ENCODE results near the gene ARTN. TPM values are rescaled to one million over a fixed set of nuclear protein-coding genes. Genes with fewer than 3 reads are reported as not detected.
A peak's percentile ranks its signal among the peaks of the same experiment; 100 is the strongest.

ARTN gene
- total and polyA plus RNA-seq, 9 of the 15 experiments (the other 6 are each of a cell fraction or from before 2014, with no cell fraction given) = 0.06 to 0.38 TPM; not detected in 7

DNA sequence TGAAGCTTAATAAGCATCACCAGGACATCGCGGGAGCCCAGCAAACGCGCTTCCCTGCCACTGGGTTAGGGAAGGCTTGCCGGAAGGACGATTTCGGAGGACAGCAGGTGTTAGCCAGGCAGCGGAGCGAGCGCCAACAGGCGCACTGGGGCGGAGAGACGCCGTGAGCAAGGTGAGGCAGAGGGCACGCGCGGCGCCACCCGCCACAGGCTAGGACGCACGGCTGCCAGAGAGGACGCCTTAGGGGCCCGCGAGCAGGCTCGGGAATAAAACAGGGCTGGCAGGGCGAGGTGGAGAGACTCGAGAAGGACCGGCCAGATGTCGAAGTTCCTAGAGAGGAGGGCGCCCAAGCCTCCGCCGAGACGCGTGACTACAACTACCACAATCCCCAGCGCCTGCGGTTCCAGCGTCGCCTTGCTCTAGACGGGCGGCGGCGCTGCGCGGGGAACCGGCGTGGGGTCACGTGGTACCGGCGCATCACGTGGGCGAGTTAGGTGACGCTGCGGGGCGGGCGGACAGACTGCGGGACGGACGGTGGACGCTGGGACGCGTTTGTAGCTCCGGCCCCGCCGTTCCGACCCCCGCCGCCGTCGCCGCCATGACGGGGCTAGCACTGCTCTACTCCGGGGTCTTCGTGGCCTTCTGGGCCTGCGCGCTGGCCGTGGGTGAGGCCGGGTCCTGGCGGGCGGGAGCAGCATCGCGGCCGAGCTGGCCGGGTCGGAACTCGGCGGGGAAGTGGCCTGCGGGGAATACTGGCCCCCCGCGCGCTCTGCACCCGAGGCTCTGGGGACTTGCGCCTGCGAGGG lies 41.0 kb downstream of the ARTN start, which contains the start of gene ATP6V0B (continued):
- TF ChIP-seq ETV6 (IDR thresholded peaks at IDR 0.05; ENCODE audit: borderline replicate concordance in 1 of 2, low read depth in 2 of 2, low read length in 1 of 2) (no peak), ETV6 (CRISPR knock-in tag; IDR thresholded peaks at IDR 0.05; ENCODE audit: borderline replicate concordance) (no peak), CREBBP (IDR thresholded peaks at IDR 0.05; ENCODE audit: low read depth, low read length) (no peak), MAFK (IDR thresholded peaks at IDR 0.05; ENCODE audit: low read length) (peak; percentile 11; the same call in 1 of the 2 replicates), ZNF41 (CRISPR knock-in tag; conservative IDR thresholded peaks at IDR 0.05) (no peak), ZNF644 (tag; IDR thresholded peaks at IDR 0.05; ENCODE audit: low read depth) (peak; percentile 61; the same call in 1 of the 2 replicates), NFIC (IDR thresholded peaks at IDR 0.05) (peak; percentile 6; the same call in 1 of the 2 replicates), ZEB2 (IDR thresholded peaks at IDR 0.05) (no peak), PYGO2 (tag; IDR thresholded peaks at IDR 0.05) (no peak), RFX1 (IDR thresholded peaks at IDR 0.05) (no peak), MYC (IDR thresholded peaks at IDR 0.05; ENCODE audit: low read depth, low read length) (peak; percentile 92), MYC (CRISPR knock-in tag; IDR thresholded peaks at IDR 0.05; ENCODE audit: borderline replicate concordance, low read depth) (peak; percentile 70; the same call in 1 of the 2 replicates), STAT5A (IDR thresholded peaks at IDR 0.05; ENCODE audit: borderline replicate concordance, low read length) (no peak; the same call in 1 of the 2 replicates), RCOR1 (IDR thresholded peaks at IDR 0.05; ENCODE audit: borderline replicate concordance in 1 of 2, low read depth in 2 of 2, low read length in 2 of 2) (peak in 1 of 2 experiments; percentile 82; a peak in 2 of 4 replicates), RUNX1 (IDR thresholded peaks at IDR 0.05; ENCODE audit: low read depth) (no peak; the same call in none of the 2 replicates), HDAC6 (IDR thresholded peaks at IDR 0.05; ENCODE audit: low read depth, low read length) (no peak), SIN3B (IDR thresholded peaks at IDR 0.05; ENCODE audit: low read depth) (peak; percentile 82; the same call in 1 of the 2 replicates), NR0B1 (IDR thresholded peaks at IDR 0.05; ENCODE audit: partially characterized antibody) (no peak), CBX2 (IDR thresholded peaks at IDR 0.05; ENCODE audit: insufficient read depth, low read length, poor library complexity, severe bottlenecking) (no peak), PPARD (CRISPR knock-in tag; IDR thresholded peaks at IDR 0.05) (no peak), ADNP (tag; IDR thresholded peaks at IDR 0.05) (no peak), ZNF76 (CRISPR knock-in tag; IDR thresholded peaks at IDR 0.05; ENCODE audit: borderline replicate concordance) (0 out of 2 replicates have a peak, but pooled peaks have one; percentile 55)
- TF ChIP-seq, protein P1, sequence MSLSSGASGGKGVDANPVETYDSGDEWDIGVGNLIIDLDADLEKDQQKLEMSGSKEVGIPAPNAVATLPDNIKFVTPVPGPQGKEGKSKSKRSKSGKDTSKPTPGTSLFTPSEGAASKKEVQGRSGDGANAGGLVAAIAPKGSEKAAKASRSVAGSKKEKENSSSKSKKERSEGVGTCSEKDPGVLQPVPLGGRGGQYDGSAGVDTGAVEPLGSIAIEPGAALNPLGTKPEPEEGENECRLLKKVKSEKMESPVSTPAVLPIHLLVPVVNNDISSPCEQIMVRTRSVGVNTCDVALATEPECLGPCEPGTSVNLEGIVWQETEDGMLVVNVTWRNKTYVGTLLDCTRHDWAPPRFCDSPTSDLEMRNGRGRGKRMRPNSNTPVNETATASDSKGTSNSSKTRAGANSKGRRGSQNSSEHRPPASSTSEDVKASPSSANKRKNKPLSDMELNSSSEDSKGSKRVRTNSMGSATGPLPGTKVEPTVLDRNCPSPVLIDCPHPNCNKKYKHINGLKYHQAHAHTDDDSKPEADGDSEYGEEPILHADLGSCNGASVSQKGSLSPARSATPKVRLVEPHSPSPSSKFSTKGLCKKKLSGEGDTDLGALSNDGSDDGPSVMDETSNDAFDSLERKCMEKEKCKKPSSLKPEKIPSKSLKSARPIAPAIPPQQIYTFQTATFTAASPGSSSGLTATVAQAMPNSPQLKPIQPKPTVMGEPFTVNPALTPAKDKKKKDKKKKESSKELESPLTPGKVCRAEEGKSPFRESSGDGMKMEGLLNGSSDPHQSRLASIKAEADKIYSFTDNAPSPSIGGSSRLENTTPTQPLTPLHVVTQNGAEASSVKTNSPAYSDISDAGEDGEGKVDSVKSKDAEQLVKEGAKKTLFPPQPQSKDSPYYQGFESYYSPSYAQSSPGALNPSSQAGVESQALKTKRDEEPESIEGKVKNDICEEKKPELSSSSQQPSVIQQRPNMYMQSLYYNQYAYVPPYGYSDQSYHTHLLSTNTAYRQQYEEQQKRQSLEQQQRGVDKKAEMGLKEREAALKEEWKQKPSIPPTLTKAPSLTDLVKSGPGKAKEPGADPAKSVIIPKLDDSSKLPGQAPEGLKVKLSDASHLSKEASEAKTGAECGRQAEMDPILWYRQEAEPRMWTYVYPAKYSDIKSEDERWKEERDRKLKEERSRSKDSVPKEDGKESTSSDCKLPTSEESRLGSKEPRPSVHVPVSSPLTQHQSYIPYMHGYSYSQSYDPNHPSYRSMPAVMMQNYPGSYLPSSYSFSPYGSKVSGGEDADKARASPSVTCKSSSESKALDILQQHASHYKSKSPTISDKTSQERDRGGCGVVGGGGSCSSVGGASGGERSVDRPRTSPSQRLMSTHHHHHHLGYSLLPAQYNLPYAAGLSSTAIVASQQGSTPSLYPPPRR (CRISPR knock-in tag; IDR thresholded peaks at IDR 0.05; ENCODE audit: borderline replicate concordance) = peak; percentile 64; the same call in 1 of the 2 replicates

All from K562 (cell line).